K562 (cell line): ENCODE results near the gene IP6K1. TPM values are rescaled to one million over a fixed set of nuclear protein-coding genes. Genes with fewer than 3 reads are reported as not detected.

ENCODE experiments used
- AFF4 ChIP-seq: sonication (generic); formaldehyde crosslinking; IDR thresholded peaks from 2 replicates; pipeline ENCODE4 v1.8.0; 2023; ENCODE audit warnings: mild to moderate bottlenecking, missing genetic modification reagents
- HMGXB4 ChIP-seq: sonication (generic); formaldehyde crosslinking; IDR thresholded peaks from 2 replicates; pipeline ENCODE4 v1.8.1; 2023; ENCODE audit warnings: mild to moderate bottlenecking, missing genetic modification reagents
- NR2C2 ChIP-seq, 2 experiments: fragments of 200-800 bp in 1 of 2; sonication (Bioruptor generic) in 1 of 2; sonication (generic) in 1 of 2; formaldehyde crosslinking in 1 of 2; IDR thresholded peaks; 2 replicates each; pipeline versions ENCODE4 v1.6.1 to v1.8.0; 2016 to 2022; ENCODE audit warnings: mild to moderate bottlenecking in 1 of 2, missing compliant biosample characterization in 1 of 2, missing genetic modification characterization in 1 of 2, missing genetic modification reagents in 1 of 2
- PHB ChIP-seq: fragments of 250-450 bp; sonication (Bioruptor Pico); IDR thresholded peaks from 2 replicates; pipeline ENCODE4 v1.5.0; 2021
- PKNOX1 ChIP-seq: fragments of 450-650 bp; IDR thresholded peaks from 2 replicates; pipeline ENCODE4 v1.6.1; 2016
- POLR2G ChIP-seq: fragments of 200-400 bp; formaldehyde crosslinking; IDR thresholded peaks from 2 replicates; pipeline ENCODE4 v1.6.1; 2017; ENCODE audit warnings: low read depth, mild to moderate bottlenecking, antibody characterized with exemption, low read length, moderate library complexity
- SNRNP70 ChIP-seq: fragments of 200-400 bp; formaldehyde crosslinking; optimal IDR thresholded peaks from 2 replicates; pipeline ENCODE3; 2017; ENCODE audit warnings: low read depth, low read length
- TAF9B ChIP-seq: fragments of 450-650 bp; IDR thresholded peaks from 2 replicates; pipeline ENCODE4 v1.6.1; 2018; ENCODE audit warnings: mild to moderate bottlenecking; ENCODE audit not compliant: partially characterized antibody
- TCF7 ChIP-seq: sonication (generic); IDR thresholded peaks from 2 replicates; pipeline ENCODE4 v1.6.1; 2016; ENCODE audit warnings: antibody characterized with exemption, borderline replicate concordance
- TFAP4 ChIP-seq: sonication (generic); formaldehyde crosslinking; IDR thresholded peaks from 2 replicates; pipeline ENCODE4 v1.8.0; 2022; ENCODE audit warnings: missing genetic modification reagents, mild to moderate bottlenecking, moderate library complexity, borderline replicate concordance
- XRCC5 ChIP-seq: fragments of 200-400 bp; formaldehyde crosslinking; IDR thresholded peaks from 2 replicates; pipeline ENCODE4 v1.6.1; 2017; ENCODE audit warnings: low read depth, mild to moderate bottlenecking, low read length
- YY1 ChIP-seq, 3 experiments: IDR thresholded peaks; 2 replicates each; pipeline ENCODE4 v1.6.1; 2011; ENCODE audit warnings: low read length in 2 of 3, mild to moderate bottlenecking in 2 of 3, moderate library complexity in 2 of 3, borderline replicate concordance in 1 of 3, control low read depth in 1 of 3, low read depth in 1 of 3; ENCODE audit not compliant: insufficient read depth in 3 of 3, insufficient replicate concordance in 2 of 3, control insufficient read depth in 1 of 3, insufficient read length in 1 of 3; ENCODE audit errors: extremely low read depth in 1 of 3
- polyA plus RNA-seq, 8 experiments: library from polyadenylated mRNA; depleted of rRNA in 4 of 8; stranded (reverse) in 5 of 8; unstranded in 3 of 8; fragments of >200 nt; fragmentation: Nextera tagmentation in 2 of 8; fragmentation: Illumina TruSeq in 1 of 8; extraction: Ambion mirVana in 2 of 8; extraction: Trizol in 1 of 8; gene quantifications; 2 replicates each; pipeline versions ENCODE4 v1.2.1 to v1.2.3, GENCODE V29; 2011 to 2014; ENCODE audit warnings: inconsistent platforms in 1 of 8, missing spikeins in 1 of 8
- total RNA-seq, 7 experiments: library from RNA; depleted of rRNA in 6 of 7; stranded (reverse); fragments of >200 nt in 6 of 7; fragmentation: Illumina TruSeq in 2 of 7; extraction: Trizol in 2 of 7; gene quantifications; 2 replicates each; pipeline versions ENCODE4 v1.2.1 to v1.2.3, GENCODE V29; 2011 to 2021; ENCODE audit warnings: low replicate concordance in 1 of 7

The IP6K1 gene
- total and polyA plus RNA-seq, 9 of the 15 experiments (the other 6 are each of a cell fraction or from before 2014, with no cell fraction given): 0.46 to 29.2 (median 13.1) TPM

- TF ChIP-seq YY1 (IDR thresholded peaks at IDR 0.05; ENCODE audit: borderline replicate concordance in 1 of 3, control insufficient read depth in 1 of 3, extremely low read depth in 1 of 3, insufficient read depth in 3 of 3, insufficient read length in 1 of 3, insufficient replicate concordance in 2 of 3, low read depth in 1 of 3, low read length in 2 of 3) (peak in 2 of 3 experiments; percentile 11 to 18), SNRNP70 (no peak), TFAP4 (CRISPR knock-in tag) (peak; percentile 32; the same call in 1 of the 2 replicates), XRCC5 (0 out of 2 replicates have a peak, but pooled peaks have one; percentile 50), PKNOX1 (no peak), TAF9B (peak; percentile 12), PHB (CRISPR knock-in tag) (peak; percentile 64; the same call in 1 of the 2 replicates), AFF4 (CRISPR knock-in tag) (peak; percentile 67; the same call in 1 of the 2 replicates), POLR2G (peak; percentile 86), HMGXB4 (CRISPR knock-in tag) (0 out of 2 replicates have a peak, but pooled peaks have one; percentile 24), NR2C2 (CRISPR knock-in tag; IDR thresholded peaks at IDR 0.05) (0 out of 2 replicates have a peak, but pooled peaks have one; percentile 11), NR2C2 (tag; IDR thresholded peaks at IDR 0.05) (no peak), TCF7 (0 out of 2 replicates have a peak, but pooled peaks have one; percentile 35)
These were observed 16.6 kb upstream of the IP6K1 start, which contains the start of gene INKA1 (continued) for GRCh38 chr3:49802719-49803464.
